ES-I3 (cell line): Measurements from ENCODE around the gene TTC24.

Experiments
- H3K36me3 ChIP-seq: 2 replicates; pipeline ENCODE4 v1.6.1; 2013; ENCODE audit warnings: mild to moderate bottlenecking, low read length, control low read depth, moderate library complexity; ENCODE audit not compliant: insufficient read depth
- H3K4me1 ChIP-seq: 2 replicates; pipeline ENCODE4 v1.6.1; 2013; ENCODE audit warnings: mild to moderate bottlenecking, control low read depth, low read length; ENCODE audit not compliant: insufficient read depth
- H3K9ac ChIP-seq: 2 replicates; pipeline ENCODE4 v1.6.1; 2013; ENCODE audit warnings: low read depth, mild to moderate bottlenecking, low read length, moderate library complexity
- H3K9me3 ChIP-seq: 2 replicates; pipeline ENCODE4 v1.6.1; 2013; ENCODE audit warnings: mild to moderate bottlenecking, low read length, moderate library complexity; ENCODE audit not compliant: control insufficient read depth, insufficient read depth

TTC24 gene

GRCh38 chr1:156565519-156565918 is 14.0 kb upstream of the TTC24 start:
- peaks cover 5% of the 10 kb centered on the region; the same call in 1 of the 2 replicates for H3K36me3 ChIP-seq
- no peaks in the 10 kb centered on the region for H3K9me3 ChIP-seq
- no peaks in the 10 kb centered on the region for H3K4me1 ChIP-seq
- H3K9ac ChIP-seq, result no peak overlapping the region

GRCh38 chr1:156566436-156566835 is 13.1 kb upstream of the TTC24 start:
- no peaks in the 10 kb centered on the region for H3K9me3 ChIP-seq
- no peak overlapping the region for H3K9ac ChIP-seq
- peaks cover 5% of the 10 kb centered on the region; the same call in 1 of the 2 replicates for H3K36me3 ChIP-seq
- peaks cover 4% of the 10 kb centered on the region; the same call in 1 of the 2 replicates for H3K4me1 ChIP-seq

GRCh38 chr1:156571261-156571852 is 8.2 kb upstream of the TTC24 start:
- H3K9me3 ChIP-seq, result no peaks in the 10 kb centered on the region
- no peaks in the 10 kb centered on the region for H3K36me3 ChIP-seq
- H3K4me1 ChIP-seq, result peaks cover 5% of the 10 kb centered on the region; the same call in 1 of the 2 replicates
- peak overlapping the region; percentile 87 for H3K9ac ChIP-seq

GRCh38 chr1:156571919-156572662 is 7.4 kb upstream of the TTC24 start, which contains the start of gene IQGAP3:
Gene IQGAP3, minus strand, starts transcription at chr1:156572565. Its CDS starts 36 bp downstream, at chr1:156572529.
- peak within 1 kb of the TSS; percentile 87 for H3K9ac ChIP-seq
- H3K36me3 ChIP-seq, result no peaks in the 10 kb centered on the region
- H3K9me3 ChIP-seq, result no peaks in the 10 kb centered on the region
- H3K4me1 ChIP-seq, result peaks cover 5% of the 10 kb centered on the region; the same call in 1 of the 2 replicates

DNA sequence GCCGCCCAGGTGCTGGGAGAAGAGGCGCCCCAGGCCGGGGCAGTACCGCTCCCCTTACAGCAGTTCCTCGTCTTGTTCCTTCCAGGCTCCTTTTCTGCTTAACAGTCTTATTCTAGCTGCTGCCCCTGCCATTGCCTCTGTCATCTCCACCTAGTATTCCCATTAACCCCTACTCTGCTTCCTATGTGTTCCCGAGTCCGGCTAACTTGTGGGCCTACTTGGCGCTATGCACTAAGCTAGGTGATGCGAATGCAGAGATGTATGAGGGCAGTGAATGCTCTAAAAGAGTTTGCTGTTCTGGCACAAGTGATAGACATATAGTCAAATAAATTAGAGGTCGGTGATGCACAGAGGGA is 6.9 kb upstream of the TTC24 start:
- Histone ChIP-seq H3K4me1 (peaks cover 5% of the 10 kb centered on the region; the same call in 1 of the 2 replicates), H3K9ac (peak overlapping the region; percentile 87; the same call in 1 of the 2 replicates), H3K9me3 (no peaks in the 10 kb centered on the region), H3K36me3 (no peaks in the 10 kb centered on the region)

GRCh38 chr1:156574039-156574633 is 5.4 kb upstream of the TTC24 start:
- Histone ChIP-seq H3K9me3 (no peaks in the 10 kb centered on the region), H3K4me1 (peaks cover 5% of the 10 kb centered on the region; the same call in 1 of the 2 replicates)

DNA sequence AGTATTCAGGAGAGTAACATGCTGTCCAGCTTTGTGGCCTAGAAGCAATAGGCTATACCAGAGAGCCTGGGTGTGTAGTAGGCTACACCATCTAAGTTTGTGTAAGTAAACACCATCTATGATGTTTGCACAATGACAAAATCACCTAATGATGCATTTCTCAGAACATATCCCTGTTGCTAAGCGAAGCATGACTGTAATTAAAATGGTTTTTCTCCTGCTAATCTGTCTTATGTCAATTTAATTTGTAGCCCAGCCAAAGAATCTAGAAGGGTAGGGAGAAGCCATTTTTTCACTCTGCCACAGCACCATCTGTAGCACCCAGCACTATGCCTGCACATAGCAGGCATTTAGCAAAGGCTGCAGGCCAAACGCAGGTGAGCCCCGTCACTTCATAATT is 2.0 kb upstream of the TTC24 start:
- Histone ChIP-seq H3K9ac (no peak overlapping the region), H3K36me3 (no peaks in the 10 kb centered on the region), H3K4me1 (no peaks in the 10 kb centered on the region), H3K9me3 (no peaks in the 10 kb centered on the region)

More at GRCh38 chr1:156574039-156574633, 5.4 kb upstream of the TTC24 start:
- Histone ChIP-seq H3K36me3 (no peaks in the 10 kb centered on the region), H3K9ac (no peak overlapping the region)

- H3K9me3 ChIP-seq, result no peaks in the 10 kb centered on the region
- no peak overlapping the region for H3K9ac ChIP-seq
- no peaks in the 10 kb centered on the region for H3K36me3 ChIP-seq
- no peaks in the 10 kb centered on the region for H3K4me1 ChIP-seq
These were observed 1.5 kb upstream of the TTC24 start for GRCh38 chr1:156578055-156578454.

GRCh38 chr1:156581661-156582387 is 2.3 kb downstream of the TTC24 start:
- H3K9ac ChIP-seq, result no peak overlapping the region

GRCh38 chr1:156582388-156583017 is 3.0 kb downstream of the TTC24 start:
- no peaks in the 10 kb centered on the region for H3K36me3 ChIP-seq
- peaks cover 9% of the 10 kb centered on the region for H3K4me1 ChIP-seq
- H3K9me3 ChIP-seq, result no peaks in the 10 kb centered on the region
- H3K9ac ChIP-seq, result no peak overlapping the region

More at GRCh38 chr1:156581661-156582387, 2.3 kb downstream of the TTC24 start:
- H3K36me3 ChIP-seq, result no peaks in the 10 kb centered on the region
- peaks cover 9% of the 10 kb centered on the region for H3K4me1 ChIP-seq
- H3K9me3 ChIP-seq, result no peaks in the 10 kb centered on the region

- Histone ChIP-seq H3K9ac (peak overlapping the region; percentile 30; the same call in 1 of the 2 replicates), H3K36me3 (no peaks in the 10 kb centered on the region), H3K9me3 (no peaks in the 10 kb centered on the region), H3K4me1 (peaks cover 9% of the 10 kb centered on the region)
These were observed 4.5 kb downstream of the TTC24 start for GRCh38 chr1:156583821-156584622.

DNA sequence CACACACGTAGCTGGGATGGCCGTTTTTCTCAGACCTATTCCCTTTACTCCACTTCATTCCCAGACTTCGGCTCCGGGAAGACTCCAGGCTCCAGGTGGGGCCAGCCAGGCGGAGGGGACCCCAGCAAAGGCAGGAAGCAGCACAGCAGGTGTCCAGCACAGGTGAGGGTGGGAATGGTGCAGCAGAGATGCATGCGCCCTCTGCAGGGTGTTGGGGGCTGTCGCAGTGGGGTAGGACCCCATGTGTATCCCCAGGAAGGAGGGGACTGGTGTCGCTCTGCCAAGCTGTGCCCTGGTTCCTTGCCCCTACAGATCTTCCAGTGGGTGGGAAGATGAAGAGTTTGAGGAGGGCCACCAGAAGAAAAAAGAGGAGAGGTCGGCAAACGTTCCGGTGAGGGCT is 5.3 kb downstream of the TTC24 start:
- peaks cover 9% of the 10 kb centered on the region for H3K4me1 ChIP-seq
- peak overlapping the region; percentile 30; the same call in 1 of the 2 replicates for H3K9ac ChIP-seq
- no peaks in the 10 kb centered on the region for H3K36me3 ChIP-seq
- H3K9me3 ChIP-seq, result no peaks in the 10 kb centered on the region

GRCh38 chr1:156586323-156586722 is 6.8 kb downstream of the TTC24 start:
- Histone ChIP-seq H3K9ac (no peak overlapping the region), H3K36me3 (no peaks in the 10 kb centered on the region), H3K9me3 (no peaks in the 10 kb centered on the region), H3K4me1 (peaks cover 9% of the 10 kb centered on the region)
